ENCODE data around the gene BIN2. TPM values are rescaled to one million over a fixed set of nuclear protein-coding genes. Genes with fewer than 3 reads are reported as not detected.

Gene BIN2
- total RNA-seq, 2 experiments from 2014 or later, result 0.88 to 14.7 TPM

DNA sequence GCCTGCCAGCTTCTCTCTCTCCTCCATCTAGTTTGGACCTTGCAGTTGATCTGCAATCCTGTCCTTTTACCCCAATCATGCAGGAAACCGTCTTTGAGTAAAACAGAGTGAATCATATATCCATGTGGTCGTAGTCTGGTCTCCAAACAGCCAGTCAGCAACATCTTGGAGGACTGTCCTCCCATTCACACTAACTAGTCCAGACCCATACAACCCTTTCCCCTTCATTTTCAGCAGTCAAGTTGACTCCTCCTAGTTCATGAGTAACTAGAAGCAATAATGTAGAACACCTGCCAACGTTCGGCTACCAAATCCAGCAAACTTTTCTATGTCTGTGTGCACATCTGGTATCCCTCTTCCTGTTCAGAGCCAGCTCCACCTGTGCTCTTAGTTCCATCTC, 10.8 kb upstream of the BIN2 start:
- Histone ChIP-seq H2AFZ (ENCODE audit: low read length) (no peak overlapping the region), H3K36me3 (ENCODE audit: insufficient read depth, low read length) (no peaks in the 10 kb centered on the region), H4K20me1 (ENCODE audit: insufficient read depth, low read length) (no peaks in the 10 kb centered on the region), H3K9me3 (ENCODE audit: low read length) (no peaks in the 10 kb centered on the region), H3K4me1 (ENCODE audit: insufficient read depth, low read length, poor library complexity, severe bottlenecking) (no peaks in the 10 kb centered on the region), H3K27ac (ENCODE audit: low read depth, low read length, poor library complexity, severe bottlenecking) (no peak overlapping the region), H3K79me2 (ENCODE audit: insufficient read depth, low read depth, low read length) (no peaks in the 10 kb centered on the region), H3K9me2 (ENCODE audit: insufficient read depth, low read length) (no peaks in the 10 kb centered on the region), H3K4me3 (ENCODE audit: low read depth, low read length, poor library complexity, severe bottlenecking) (no peak overlapping the region), H3K4me2 (ENCODE audit: low read length) (no peak overlapping the region)
- BruUV-seq (replicated peaks), result no TSS peak
- intact Hi-C loops (cut with micrococcal nuclease; ENCODE audit: unreplicated experiment), result no loop called here
- CTCF ChIA-PET (ENCODE audit: unreplicated experiment), result no interaction called here
- POLR2A ChIA-PET, result interaction anchor here (0.6 to 1.5 kb wide), 2 partner anchors 15 to 260 kb away, joined by 3 to 4 read pairs; no protein-coding TSS in a partner anchor
- no peak for DNase-seq (ENCODE audit: low spot score)
- no peak for TF ChIP-seq EZH2phosphoT487 (IDR thresholded peaks at IDR 0.05; ENCODE audit: borderline replicate concordance, low read depth, low read length)
- TF ChIP-seq, protein P1, sequence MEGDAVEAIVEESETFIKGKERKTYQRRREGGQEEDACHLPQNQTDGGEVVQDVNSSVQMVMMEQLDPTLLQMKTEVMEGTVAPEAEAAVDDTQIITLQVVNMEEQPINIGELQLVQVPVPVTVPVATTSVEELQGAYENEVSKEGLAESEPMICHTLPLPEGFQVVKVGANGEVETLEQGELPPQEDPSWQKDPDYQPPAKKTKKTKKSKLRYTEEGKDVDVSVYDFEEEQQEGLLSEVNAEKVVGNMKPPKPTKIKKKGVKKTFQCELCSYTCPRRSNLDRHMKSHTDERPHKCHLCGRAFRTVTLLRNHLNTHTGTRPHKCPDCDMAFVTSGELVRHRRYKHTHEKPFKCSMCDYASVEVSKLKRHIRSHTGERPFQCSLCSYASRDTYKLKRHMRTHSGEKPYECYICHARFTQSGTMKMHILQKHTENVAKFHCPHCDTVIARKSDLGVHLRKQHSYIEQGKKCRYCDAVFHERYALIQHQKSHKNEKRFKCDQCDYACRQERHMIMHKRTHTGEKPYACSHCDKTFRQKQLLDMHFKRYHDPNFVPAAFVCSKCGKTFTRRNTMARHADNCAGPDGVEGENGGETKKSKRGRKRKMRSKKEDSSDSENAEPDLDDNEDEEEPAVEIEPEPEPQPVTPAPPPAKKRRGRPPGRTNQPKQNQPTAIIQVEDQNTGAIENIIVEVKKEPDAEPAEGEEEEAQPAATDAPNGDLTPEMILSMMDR (conservative IDR thresholded peaks at IDR 0.05; ENCODE audit: low read length), result no peak

DNA sequence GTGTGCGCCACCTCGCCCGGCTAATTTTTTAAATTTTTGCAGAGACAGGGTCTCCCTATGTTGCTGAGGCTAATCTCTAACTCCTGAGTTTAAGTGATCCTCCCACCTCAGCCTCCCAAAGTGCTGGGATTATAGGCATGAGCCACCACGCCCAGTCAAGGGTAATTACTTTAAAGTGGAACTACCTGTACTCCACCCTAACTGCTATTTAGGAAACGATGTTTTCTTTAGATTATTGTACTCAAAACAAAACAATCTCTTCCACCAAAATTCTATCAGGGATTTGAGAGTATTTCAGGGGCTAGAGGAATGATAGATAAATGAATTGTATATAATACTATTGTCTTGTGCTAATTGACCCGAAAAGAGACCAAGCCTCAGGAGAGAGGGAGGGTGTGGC, 9.6 kb upstream of the BIN2 start:
- no TSS peak for BruUV-seq (replicated peaks)
- no peaks in the 10 kb centered on the region for H4K20me1 ChIP-seq (ENCODE audit: insufficient read depth, low read length)
- POLR2A ChIA-PET, result interaction anchor here (1.3 kb wide), 1 partner anchor 9 kb away, joined by 4 read pairs; the partner anchor contains the start of gene BIN2
- no peak for DNase-seq (ENCODE audit: low spot score)
- TF ChIP-seq, protein P1 (conservative IDR thresholded peaks at IDR 0.05; ENCODE audit: low read length), result no peak
- TF ChIP-seq EZH2phosphoT487 (IDR thresholded peaks at IDR 0.05; ENCODE audit: borderline replicate concordance, low read depth, low read length), result no peak
- H3K4me3 ChIP-seq (ENCODE audit: low read depth, low read length, poor library complexity, severe bottlenecking), result no peak overlapping the region
- H3K27ac ChIP-seq (ENCODE audit: low read depth, low read length, poor library complexity, severe bottlenecking), result no peak overlapping the region
- H3K36me3 ChIP-seq (ENCODE audit: insufficient read depth, low read length), result no peaks in the 10 kb centered on the region
- H3K4me1 ChIP-seq (ENCODE audit: insufficient read depth, low read length, poor library complexity, severe bottlenecking), result no peaks in the 10 kb centered on the region
- no peaks in the 10 kb centered on the region for H3K9me2 ChIP-seq (ENCODE audit: insufficient read depth, low read length)
- no peak overlapping the region for H2AFZ ChIP-seq (ENCODE audit: low read length)
- CTCF ChIA-PET (ENCODE audit: unreplicated experiment), result no interaction called here
- intact Hi-C loops (cut with micrococcal nuclease; ENCODE audit: unreplicated experiment), result no loop called here
- H3K79me2 ChIP-seq (ENCODE audit: insufficient read depth, low read depth, low read length), result no peaks in the 10 kb centered on the region
- no peak overlapping the region for H3K4me2 ChIP-seq (ENCODE audit: low read length)
- no peaks in the 10 kb centered on the region for H3K9me3 ChIP-seq (ENCODE audit: low read length)

DNA sequence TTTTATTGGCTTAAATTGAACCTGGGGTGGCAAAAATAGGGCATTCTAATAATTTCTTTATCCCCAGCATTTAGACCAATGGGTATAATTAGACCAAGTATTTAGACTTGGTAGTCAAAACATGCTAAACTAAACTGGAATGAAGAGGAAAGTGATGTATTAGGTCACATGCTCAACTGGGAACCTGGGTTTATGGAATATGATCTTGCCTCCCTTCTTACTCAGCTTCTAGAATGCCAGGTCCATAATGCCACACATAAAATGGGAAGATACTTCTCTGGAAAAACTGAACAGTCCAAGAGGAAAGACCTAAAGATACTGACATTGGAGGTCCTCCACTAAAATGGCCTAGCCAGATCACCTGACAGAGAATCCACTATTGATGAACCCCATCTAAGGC, 6.2 kb upstream of the BIN2 start:
- H3K4me1 ChIP-seq (ENCODE audit: insufficient read depth, low read length, poor library complexity, severe bottlenecking), result peaks cover 23% of the 10 kb centered on the region
- CTCF ChIA-PET (ENCODE audit: unreplicated experiment), result no interaction called here
- no peaks in the 10 kb centered on the region for H3K79me2 ChIP-seq (ENCODE audit: insufficient read depth, low read depth, low read length)
- no peak overlapping the region for H3K4me3 ChIP-seq (ENCODE audit: low read depth, low read length, poor library complexity, severe bottlenecking)
- TF ChIP-seq EZH2phosphoT487 (IDR thresholded peaks at IDR 0.05; ENCODE audit: borderline replicate concordance, low read depth, low read length), result no peak
- TF ChIP-seq, protein P1 (conservative IDR thresholded peaks at IDR 0.05; ENCODE audit: low read length), result no peak
- no peaks in the 10 kb centered on the region for H3K9me3 ChIP-seq (ENCODE audit: low read length)
- no peak overlapping the region for H3K27ac ChIP-seq (ENCODE audit: low read depth, low read length, poor library complexity, severe bottlenecking)
- no peaks in the 10 kb centered on the region for H4K20me1 ChIP-seq (ENCODE audit: insufficient read depth, low read length)
- no peak for DNase-seq (ENCODE audit: low spot score)
- H2AFZ ChIP-seq (ENCODE audit: low read length), result no peak overlapping the region
- intact Hi-C loops (cut with micrococcal nuclease; ENCODE audit: unreplicated experiment), result no loop called here
- POLR2A ChIA-PET, result interaction anchor here (0.6 to 0.7 kb wide), 4 partner anchors 9 to 996 kb away, joined by 3 to 6 read pairs (median 4); no protein-coding TSS in a partner anchor
- BruUV-seq (replicated peaks), result no TSS peak
- no peaks in the 10 kb centered on the region for H3K9me2 ChIP-seq (ENCODE audit: insufficient read depth, low read length)
- H3K4me2 ChIP-seq (ENCODE audit: low read length), result no peak overlapping the region
- no peaks in the 10 kb centered on the region for H3K36me3 ChIP-seq (ENCODE audit: insufficient read depth, low read length)
